K562 (cell line): ENCODE results near the gene PUM2. TPM values are rescaled to one million over a fixed set of nuclear protein-coding genes. Genes with fewer than 3 reads are reported as not detected.

Source experiments
- CTBP1 ChIP-seq: fragments of 450-650 bp; IDR thresholded peaks from 2 replicates; pipeline ENCODE4 v1.6.1; 2016; ENCODE audit warnings: borderline replicate concordance
- MTA3 ChIP-seq: fragments of 450-650 bp; formaldehyde crosslinking; IDR thresholded peaks from 2 replicates; pipeline ENCODE4 v1.6.1; 2017; ENCODE audit warnings: mild to moderate bottlenecking, borderline replicate concordance
- RCOR1 ChIP-seq, 2 experiments: IDR thresholded peaks; 2 replicates each; pipeline ENCODE4 v1.6.1; 2012; ENCODE audit warnings: low read depth in 2 of 2, low read length in 2 of 2, borderline replicate concordance in 1 of 2, improper control_type of control experiment in 1 of 2
- ZNF184 ChIP-seq: sonication (generic); formaldehyde crosslinking; IDR thresholded peaks from 2 replicates; pipeline ENCODE4 v1.5.0; 2020; ENCODE audit warnings: missing genetic modification reagents
- ZNF263 ChIP-seq: sonication (generic); formaldehyde crosslinking; IDR thresholded peaks from 2 replicates; pipeline ENCODE4 v1.8.0; 2022; ENCODE audit warnings: mild to moderate bottlenecking, missing genetic modification reagents, borderline replicate concordance
- polyA plus RNA-seq, 8 experiments: library from polyadenylated mRNA; depleted of rRNA in 4 of 8; stranded (reverse) in 5 of 8; unstranded in 3 of 8; fragments of >200 nt; fragmentation: Nextera tagmentation in 2 of 8; fragmentation: Illumina TruSeq in 1 of 8; extraction: Ambion mirVana in 2 of 8; extraction: Trizol in 1 of 8; gene quantifications; 2 replicates each; pipeline versions ENCODE4 v1.2.1 to v1.2.3, GENCODE V29; 2011 to 2014; ENCODE audit warnings: inconsistent platforms in 1 of 8, missing spikeins in 1 of 8
- total RNA-seq, 7 experiments: library from RNA; depleted of rRNA in 6 of 7; stranded (reverse); fragments of >200 nt in 6 of 7; fragmentation: Illumina TruSeq in 2 of 7; extraction: Trizol in 2 of 7; gene quantifications; 2 replicates each; pipeline versions ENCODE4 v1.2.1 to v1.2.3, GENCODE V29; 2011 to 2021; ENCODE audit warnings: low replicate concordance in 1 of 7
- TF ChIP-seq, protein P1 (sequence below), 2 experiments: IDR thresholded peaks; 2 replicates each; pipeline ENCODE4 v1.6.1; 2011; ENCODE audit warnings: borderline replicate concordance in 1 of 2, control low read depth in 1 of 2, low read depth in 1 of 2, low read length in 1 of 2, mild to moderate bottlenecking in 1 of 2, mixed read lengths in 1 of 2, moderate library complexity in 1 of 2; ENCODE audit not compliant: insufficient read depth in 1 of 2, insufficient read length in 1 of 2, poor library complexity in 1 of 2, severe bottlenecking in 1 of 2; ENCODE audit errors: extremely low read depth in 1 of 2
- TF ChIP-seq, protein P2 (sequence below): fragments of 250-450 bp; sonication (Bioruptor Pico); IDR thresholded peaks from 2 replicates; pipeline ENCODE4 v1.5.0; 2021
- TF ChIP-seq, protein P3 (sequence below), 2 experiments: fragments of 450-650 bp in 1 of 2; sonication (generic) in 1 of 2; formaldehyde crosslinking in 1 of 2; IDR thresholded peaks; 2 replicates each; pipeline versions ENCODE4 v1.7.1 to v1.9.0; 2016 to 2022; ENCODE audit warnings: inconsistent platforms in 1 of 2, mild to moderate bottlenecking in 1 of 2, missing genetic modification reagents in 1 of 2
- TF ChIP-seq, protein P4 (sequence below): fragments of 200-400 bp; formaldehyde crosslinking; IDR thresholded peaks from 2 replicates; pipeline ENCODE4 v1.6.1; 2017; ENCODE audit warnings: mild to moderate bottlenecking, low read depth, low read length, moderate library complexity

Gene PUM2
- total and polyA plus RNA-seq, 9 of the 15 experiments (the other 6 are each of a cell fraction or from before 2014, with no cell fraction given): 13.4 to 61.9 (median 28.3) TPM

DNA sequence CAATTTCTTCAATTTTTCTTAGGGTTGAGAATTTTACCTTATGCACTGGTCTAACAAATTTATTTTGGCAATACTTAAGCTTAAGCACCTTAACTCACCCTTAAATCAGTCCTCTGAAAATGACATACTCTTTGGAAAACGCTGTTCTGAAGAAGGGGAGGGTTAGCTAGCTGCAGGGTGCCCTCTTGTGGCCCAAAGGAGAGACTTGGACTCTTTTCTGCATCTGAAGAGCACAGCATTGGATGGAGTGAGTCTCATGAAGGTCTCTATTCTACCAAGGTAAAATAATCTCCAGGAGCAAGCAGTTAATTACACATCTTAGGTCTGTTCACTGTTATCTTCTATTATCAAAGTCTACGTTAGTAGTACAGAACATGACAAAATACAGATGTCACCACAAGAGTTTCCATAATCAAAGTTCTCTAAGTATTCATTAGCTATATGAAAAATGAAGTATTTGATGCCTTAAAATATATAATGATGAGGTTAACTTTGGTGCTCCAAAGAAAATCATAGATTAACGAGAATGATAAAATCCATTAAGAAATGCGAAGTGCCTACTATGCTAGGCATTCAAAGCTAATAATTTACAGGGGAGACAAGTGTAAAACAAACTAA is 24.4 kb downstream of the PUM2 start (continued):
- TF ChIP-seq, protein P1, sequence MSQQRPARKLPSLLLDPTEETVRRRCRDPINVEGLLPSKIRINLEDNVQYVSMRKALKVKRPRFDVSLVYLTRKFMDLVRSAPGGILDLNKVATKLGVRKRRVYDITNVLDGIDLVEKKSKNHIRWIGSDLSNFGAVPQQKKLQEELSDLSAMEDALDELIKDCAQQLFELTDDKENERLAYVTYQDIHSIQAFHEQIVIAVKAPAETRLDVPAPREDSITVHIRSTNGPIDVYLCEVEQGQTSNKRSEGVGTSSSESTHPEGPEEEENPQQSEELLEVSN (IDR thresholded peaks at IDR 0.05; ENCODE audit: borderline replicate concordance in 1 of 2, extremely low read depth in 1 of 2, insufficient read depth in 1 of 2, insufficient read length in 1 of 2, low read depth in 1 of 2, low read length in 1 of 2, poor library complexity in 1 of 2, severe bottlenecking in 1 of 2): no peak
- no peak for TF ChIP-seq MTA3
- TF ChIP-seq, protein P2, sequence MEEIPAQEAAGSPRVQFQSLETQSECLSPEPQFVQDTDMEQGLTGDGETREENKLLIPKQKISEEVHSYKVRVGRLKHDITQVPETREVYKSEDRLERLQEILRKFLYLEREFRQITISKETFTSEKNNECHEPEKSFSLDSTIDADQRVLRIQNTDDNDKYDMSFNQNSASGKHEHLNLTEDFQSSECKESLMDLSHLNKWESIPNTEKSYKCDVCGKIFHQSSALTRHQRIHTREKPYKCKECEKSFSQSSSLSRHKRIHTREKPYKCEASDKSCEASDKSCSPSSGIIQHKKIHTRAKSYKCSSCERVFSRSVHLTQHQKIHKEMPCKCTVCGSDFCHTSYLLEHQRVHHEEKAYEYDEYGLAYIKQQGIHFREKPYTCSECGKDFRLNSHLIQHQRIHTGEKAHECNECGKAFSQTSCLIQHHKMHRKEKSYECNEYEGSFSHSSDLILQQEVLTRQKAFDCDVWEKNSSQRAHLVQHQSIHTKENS (CRISPR knock-in tag): no peak
- TF ChIP-seq, protein P3, sequence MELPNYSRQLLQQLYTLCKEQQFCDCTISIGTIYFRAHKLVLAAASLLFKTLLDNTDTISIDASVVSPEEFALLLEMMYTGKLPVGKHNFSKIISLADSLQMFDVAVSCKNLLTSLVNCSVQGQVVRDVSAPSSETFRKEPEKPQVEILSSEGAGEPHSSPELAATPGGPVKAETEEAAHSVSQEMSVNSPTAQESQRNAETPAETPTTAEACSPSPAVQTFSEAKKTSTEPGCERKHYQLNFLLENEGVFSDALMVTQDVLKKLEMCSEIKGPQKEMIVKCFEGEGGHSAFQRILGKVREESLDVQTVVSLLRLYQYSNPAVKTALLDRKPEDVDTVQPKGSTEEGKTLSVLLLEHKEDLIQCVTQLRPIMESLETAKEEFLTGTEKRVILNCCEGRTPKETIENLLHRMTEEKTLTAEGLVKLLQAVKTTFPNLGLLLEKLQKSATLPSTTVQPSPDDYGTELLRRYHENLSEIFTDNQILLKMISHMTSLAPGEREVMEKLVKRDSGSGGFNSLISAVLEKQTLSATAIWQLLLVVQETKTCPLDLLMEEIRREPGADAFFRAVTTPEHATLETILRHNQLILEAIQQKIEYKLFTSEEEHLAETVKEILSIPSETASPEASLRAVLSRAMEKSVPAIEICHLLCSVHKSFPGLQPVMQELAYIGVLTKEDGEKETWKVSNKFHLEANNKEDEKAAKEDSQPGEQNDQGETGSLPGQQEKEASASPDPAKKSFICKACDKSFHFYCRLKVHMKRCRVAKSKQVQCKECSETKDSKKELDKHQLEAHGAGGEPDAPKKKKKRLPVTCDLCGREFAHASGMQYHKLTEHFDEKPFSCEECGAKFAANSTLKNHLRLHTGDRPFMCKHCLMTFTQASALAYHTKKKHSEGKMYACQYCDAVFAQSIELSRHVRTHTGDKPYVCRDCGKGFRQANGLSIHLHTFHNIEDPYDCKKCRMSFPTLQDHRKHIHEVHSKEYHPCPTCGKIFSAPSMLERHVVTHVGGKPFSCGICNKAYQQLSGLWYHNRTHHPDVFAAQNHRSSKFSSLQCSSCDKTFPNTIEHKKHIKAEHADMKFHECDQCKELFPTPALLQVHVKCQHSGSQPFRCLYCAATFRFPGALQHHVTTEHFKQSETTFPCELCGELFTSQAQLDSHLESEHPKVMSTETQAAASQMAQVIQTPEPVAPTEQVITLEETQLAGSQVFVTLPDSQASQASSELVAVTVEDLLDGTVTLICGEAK (IDR thresholded peaks at IDR 0.05): no peak
- TF ChIP-seq, protein P3 (CRISPR knock-in tag; IDR thresholded peaks at IDR 0.05): no peak
- no peak for TF ChIP-seq ZNF263 (CRISPR knock-in tag)
- TF ChIP-seq CTBP1: 0 out of 2 replicates have a peak, but pooled peaks have one; percentile 22
- TF ChIP-seq RCOR1 (IDR thresholded peaks at IDR 0.05; ENCODE audit: borderline replicate concordance in 1 of 2, low read depth in 2 of 2, low read length in 2 of 2): 0 out of 4 replicates have a peak, but pooled peaks of 1 of the 2 experiments have one; percentile 8
- TF ChIP-seq, protein P4, sequence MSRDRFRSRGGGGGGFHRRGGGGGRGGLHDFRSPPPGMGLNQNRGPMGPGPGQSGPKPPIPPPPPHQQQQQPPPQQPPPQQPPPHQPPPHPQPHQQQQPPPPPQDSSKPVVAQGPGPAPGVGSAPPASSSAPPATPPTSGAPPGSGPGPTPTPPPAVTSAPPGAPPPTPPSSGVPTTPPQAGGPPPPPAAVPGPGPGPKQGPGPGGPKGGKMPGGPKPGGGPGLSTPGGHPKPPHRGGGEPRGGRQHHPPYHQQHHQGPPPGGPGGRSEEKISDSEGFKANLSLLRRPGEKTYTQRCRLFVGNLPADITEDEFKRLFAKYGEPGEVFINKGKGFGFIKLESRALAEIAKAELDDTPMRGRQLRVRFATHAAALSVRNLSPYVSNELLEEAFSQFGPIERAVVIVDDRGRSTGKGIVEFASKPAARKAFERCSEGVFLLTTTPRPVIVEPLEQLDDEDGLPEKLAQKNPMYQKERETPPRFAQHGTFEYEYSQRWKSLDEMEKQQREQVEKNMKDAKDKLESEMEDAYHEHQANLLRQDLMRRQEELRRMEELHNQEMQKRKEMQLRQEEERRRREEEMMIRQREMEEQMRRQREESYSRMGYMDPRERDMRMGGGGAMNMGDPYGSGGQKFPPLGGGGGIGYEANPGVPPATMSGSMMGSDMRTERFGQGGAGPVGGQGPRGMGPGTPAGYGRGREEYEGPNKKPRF: no peak
- no peak for TF ChIP-seq ZNF184
